ENCODE measurements around the gene SLC4A1AP. TPM values are rescaled to one million over a fixed set of nuclear protein-coding genes. Genes with fewer than 3 reads are reported as not detected.

The SLC4A1AP gene
- total RNA-seq, 1 donor from 2014 or later = 19.8 TPM

GRCh38 chr2:27736031-27736889 lies 72.6 kb downstream of the SLC4A1AP start:
- Mint-ChIP-seq H3K4me3 (ENCODE audit: unreplicated experiment) (no peak overlapping the region), H3K27me3 (ENCODE audit: unreplicated experiment) (no peaks in the 10 kb centered on the region), H3K36me3 (ENCODE audit: low read depth, unreplicated experiment) (peaks cover 8% of the 10 kb centered on the region), H3K27ac (ENCODE audit: unreplicated experiment) (no peak overlapping the region), H3K9me3 (ENCODE audit: unreplicated experiment) (no peaks in the 10 kb centered on the region), H3K4me1 (ENCODE audit: unreplicated experiment) (peaks cover 25% of the 10 kb centered on the region)
- no peak for DNase-seq (ENCODE audit: low spot score)
- no peak for TF ChIP-seq CTCF (IDR thresholded peaks at IDR 0.05; ENCODE audit: unreplicated experiment)

- Mint-ChIP-seq H3K27me3 (ENCODE audit: unreplicated experiment) (no peaks in the 10 kb centered on the region), H3K36me3 (ENCODE audit: low read depth, unreplicated experiment) (peaks cover 8% of the 10 kb centered on the region), H3K4me3 (ENCODE audit: unreplicated experiment) (no peak overlapping the region)
Measured at GRCh38 chr2:27736890-27737204, 73.2 kb downstream of the SLC4A1AP start.

GRCh38 chr2:27737676-27738348 lies 74.1 kb downstream of the SLC4A1AP start:
- no peaks in the 10 kb centered on the region for H3K9me3 Mint-ChIP-seq (ENCODE audit: unreplicated experiment)
- H3K27me3 Mint-ChIP-seq (ENCODE audit: unreplicated experiment) = peaks cover 5% of the 10 kb centered on the region
- peaks cover 8% of the 10 kb centered on the region for H3K36me3 Mint-ChIP-seq (ENCODE audit: low read depth, unreplicated experiment)
- H3K27ac Mint-ChIP-seq (ENCODE audit: unreplicated experiment) = no peak overlapping the region
- no peak for TF ChIP-seq CTCF (IDR thresholded peaks at IDR 0.05; ENCODE audit: unreplicated experiment)
- DNase-seq (ENCODE audit: low spot score) = no peak
- H3K4me1 Mint-ChIP-seq (ENCODE audit: unreplicated experiment) = peaks cover 23% of the 10 kb centered on the region
- no peak overlapping the region for H3K4me3 Mint-ChIP-seq (ENCODE audit: unreplicated experiment)

More at GRCh38 chr2:27736890-27737204, 73.2 kb downstream of the SLC4A1AP start:
- Mint-ChIP-seq H3K27ac (ENCODE audit: unreplicated experiment) (no peak overlapping the region), H3K9me3 (ENCODE audit: unreplicated experiment) (no peaks in the 10 kb centered on the region), H3K4me1 (ENCODE audit: unreplicated experiment) (peaks cover 23% of the 10 kb centered on the region)
- no peak for TF ChIP-seq CTCF (IDR thresholded peaks at IDR 0.05; ENCODE audit: unreplicated experiment)
- DNase-seq (ENCODE audit: low spot score) = no peak

GRCh38 chr2:27738349-27739057 lies 74.8 kb downstream of the SLC4A1AP start:
- Mint-ChIP-seq H3K4me1 (ENCODE audit: unreplicated experiment) (peaks cover 23% of the 10 kb centered on the region), H3K4me3 (ENCODE audit: unreplicated experiment) (no peak overlapping the region), H3K9me3 (ENCODE audit: unreplicated experiment) (no peaks in the 10 kb centered on the region), H3K27ac (ENCODE audit: unreplicated experiment) (no peak overlapping the region), H3K27me3 (ENCODE audit: unreplicated experiment) (peaks cover 6% of the 10 kb centered on the region), H3K36me3 (ENCODE audit: low read depth, unreplicated experiment) (peaks cover 8% of the 10 kb centered on the region)
- TF ChIP-seq CTCF (IDR thresholded peaks at IDR 0.05; ENCODE audit: unreplicated experiment) = no peak
- DNase-seq (ENCODE audit: low spot score) = no peak
